ENCODE measurements around the gene MYPN.

DNA sequence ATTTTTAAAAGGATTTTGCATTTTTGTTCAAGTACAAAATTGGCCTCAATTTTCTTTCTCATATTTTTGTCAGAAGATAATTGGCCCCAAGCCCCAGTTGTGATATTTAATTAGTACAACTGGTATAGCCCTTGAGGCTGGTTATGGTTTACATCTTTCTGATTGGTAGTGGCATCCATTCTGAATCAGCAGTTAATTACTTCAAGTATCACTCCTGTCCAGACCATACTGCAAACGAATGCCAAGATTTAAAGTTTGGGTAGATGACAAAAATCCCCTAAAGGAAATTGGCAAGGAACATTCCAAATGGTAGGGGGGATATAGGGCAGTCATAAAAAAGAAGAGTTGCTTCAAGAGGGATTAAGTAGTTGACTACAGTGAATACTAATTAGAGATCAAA lies 23.1 kb downstream of the MYPN start:
- TF ChIP-seq, protein P1, sequence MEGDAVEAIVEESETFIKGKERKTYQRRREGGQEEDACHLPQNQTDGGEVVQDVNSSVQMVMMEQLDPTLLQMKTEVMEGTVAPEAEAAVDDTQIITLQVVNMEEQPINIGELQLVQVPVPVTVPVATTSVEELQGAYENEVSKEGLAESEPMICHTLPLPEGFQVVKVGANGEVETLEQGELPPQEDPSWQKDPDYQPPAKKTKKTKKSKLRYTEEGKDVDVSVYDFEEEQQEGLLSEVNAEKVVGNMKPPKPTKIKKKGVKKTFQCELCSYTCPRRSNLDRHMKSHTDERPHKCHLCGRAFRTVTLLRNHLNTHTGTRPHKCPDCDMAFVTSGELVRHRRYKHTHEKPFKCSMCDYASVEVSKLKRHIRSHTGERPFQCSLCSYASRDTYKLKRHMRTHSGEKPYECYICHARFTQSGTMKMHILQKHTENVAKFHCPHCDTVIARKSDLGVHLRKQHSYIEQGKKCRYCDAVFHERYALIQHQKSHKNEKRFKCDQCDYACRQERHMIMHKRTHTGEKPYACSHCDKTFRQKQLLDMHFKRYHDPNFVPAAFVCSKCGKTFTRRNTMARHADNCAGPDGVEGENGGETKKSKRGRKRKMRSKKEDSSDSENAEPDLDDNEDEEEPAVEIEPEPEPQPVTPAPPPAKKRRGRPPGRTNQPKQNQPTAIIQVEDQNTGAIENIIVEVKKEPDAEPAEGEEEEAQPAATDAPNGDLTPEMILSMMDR (IDR thresholded peaks at IDR 0.05; ENCODE audit: poor library complexity), result no peak
- TF ChIP-seq EZH2phosphoT487 (IDR thresholded peaks at IDR 0.05; ENCODE audit: low read depth, severe bottlenecking, unreplicated experiment) (no peak), EZH2 (IDR thresholded peaks at IDR 0.05; ENCODE audit: borderline replicate concordance) (no peak)

Data from hepatocyte (in vitro differentiated cells).